Measurements from ENCODE around the gene RNASE1. TPM values are rescaled to one million over a fixed set of nuclear protein-coding genes. Genes with fewer than 3 reads are reported as not detected.

Gene RNASE1
- total and polyA plus RNA-seq, 11 donors = 127 to 654 (median 242) TPM

Other genes starting within 250 kb of the RNASE1 start
- gene RNASE9, start 241.8 kb downstream of the RNASE1 start, total RNA-seq = not detected
- not detected for gene RNASE9, start 241.8 kb downstream of the RNASE1 start, polyA plus RNA-seq
- gene RNASE11, start 214.8 kb downstream of the RNASE1 start, total RNA-seq = not detected
- not detected for gene RNASE11, start 214.8 kb downstream of the RNASE1 start, polyA plus RNA-seq
- gene RNASE12, start 211.5 kb downstream of the RNASE1 start, total RNA-seq = not detected
- not detected for gene RNASE12, start 211.5 kb downstream of the RNASE1 start, polyA plus RNA-seq
- not detected for gene OR6S1, start 161.2 kb downstream of the RNASE1 start, total RNA-seq
- gene OR6S1, start 161.2 kb downstream of the RNASE1 start, polyA plus RNA-seq = not detected
- gene RNASE4, start 118.3 kb downstream of the RNASE1 start, total RNA-seq = 10 to 100 TPM in 3 of 9 donors, 1 to 10 TPM in 6; 4.7 to 22.2 (median 8.1) TPM
- gene RNASE4, start 118.3 kb downstream of the RNASE1 start, polyA plus RNA-seq = 1 to 10 TPM; 9.8 TPM
- gene ANG, start 114.1 kb downstream of the RNASE1 start, total RNA-seq = 1 to 10 TPM; 2.1 to 9.3 (median 4.0) TPM
- gene ANG, start 114.1 kb downstream of the RNASE1 start, polyA plus RNA-seq = 1 to 10 TPM; 3.3 to 4.3 TPM
- gene EDDM3A, start 57.0 kb downstream of the RNASE1 start, total RNA-seq = not detected
- not detected for gene EDDM3A, start 57.0 kb downstream of the RNASE1 start, polyA plus RNA-seq
- gene EDDM3B, start 34.4 kb downstream of the RNASE1 start, total RNA-seq = not detected
- not detected for gene EDDM3B, start 34.4 kb downstream of the RNASE1 start, polyA plus RNA-seq
- 10 to 100 TPM in 2 of 9 donors, 1 to 10 TPM in 7; 2.5 to 39.9 (median 5.2) TPM for gene RNASE6, start 21.6 kb downstream of the RNASE1 start, total RNA-seq
- gene RNASE6, start 21.6 kb downstream of the RNASE1 start, polyA plus RNA-seq = 1 to 10 TPM; 1.1 to 6.3 TPM
- under 1 TPM in 2 of 9 donors, not detected in 7; 0.38 to 0.61 TPM for gene RNASE3, start 88.5 kb upstream of the RNASE1 start, total RNA-seq
- gene RNASE3, start 88.5 kb upstream of the RNASE1 start, polyA plus RNA-seq = under 1 TPM in 1 of 2 donors, not detected in 1; 0.12 TPM
- 10 to 100 TPM in 1 of 9 donors, 1 to 10 TPM in 3, under 1 TPM in 2, not detected in 3; 0.80 to 16.6 (median 2.0) TPM for gene RNASE2, start 152.6 kb upstream of the RNASE1 start, total RNA-seq
- gene RNASE2, start 152.6 kb upstream of the RNASE1 start, polyA plus RNA-seq = 1 to 10 TPM; 2.1 to 4.5 TPM
- 10 to 100 TPM; 31.3 to 59.5 (median 43.2) TPM for gene METTL17, start 187.1 kb upstream of the RNASE1 start, total RNA-seq
- gene METTL17, start 187.1 kb upstream of the RNASE1 start, polyA plus RNA-seq = 10 to 100 TPM; 51.0 to 53.2 TPM
- gene SLC39A2, start 196.4 kb upstream of the RNASE1 start, total RNA-seq = not detected
- gene SLC39A2, start 196.4 kb upstream of the RNASE1 start, polyA plus RNA-seq = not detected
- 100 to 1,000 TPM; 187 to 661 (median 301) TPM for gene NDRG2, start 222.2 kb upstream of the RNASE1 start, total RNA-seq
- gene NDRG2, start 222.2 kb upstream of the RNASE1 start, polyA plus RNA-seq = 100 to 1,000 TPM; 314 to 339 TPM
- gene TPPP2, start 227.4 kb upstream of the RNASE1 start, total RNA-seq = 1 to 10 TPM in 3 of 9 donors, under 1 TPM in 4, not detected in 2; 0.54 to 2.8 (median 0.99) TPM
- under 1 TPM; 0.65 to 0.96 TPM for gene TPPP2, start 227.4 kb upstream of the RNASE1 start, polyA plus RNA-seq
- not detected for gene RNASE13, start 232.0 kb upstream of the RNASE1 start, total RNA-seq
- gene RNASE13, start 232.0 kb upstream of the RNASE1 start, polyA plus RNA-seq = not detected
- gene RNASE7, start 239.5 kb upstream of the RNASE1 start, total RNA-seq = not detected
- under 1 TPM in 1 of 2 donors, not detected in 1; 0.04 TPM for gene RNASE7, start 239.5 kb upstream of the RNASE1 start, polyA plus RNA-seq